Measurements from ENCODE around the gene RBM27. TPM values are rescaled to one million over a fixed set of nuclear protein-coding genes. Genes with fewer than 3 reads are reported as not detected.
A peak's percentile ranks its signal among the peaks of the same experiment; 100 is the strongest.

RBM27 gene
- 10 to 100 TPM; 34.0 to 35.8 TPM for total RNA-seq

DNA sequence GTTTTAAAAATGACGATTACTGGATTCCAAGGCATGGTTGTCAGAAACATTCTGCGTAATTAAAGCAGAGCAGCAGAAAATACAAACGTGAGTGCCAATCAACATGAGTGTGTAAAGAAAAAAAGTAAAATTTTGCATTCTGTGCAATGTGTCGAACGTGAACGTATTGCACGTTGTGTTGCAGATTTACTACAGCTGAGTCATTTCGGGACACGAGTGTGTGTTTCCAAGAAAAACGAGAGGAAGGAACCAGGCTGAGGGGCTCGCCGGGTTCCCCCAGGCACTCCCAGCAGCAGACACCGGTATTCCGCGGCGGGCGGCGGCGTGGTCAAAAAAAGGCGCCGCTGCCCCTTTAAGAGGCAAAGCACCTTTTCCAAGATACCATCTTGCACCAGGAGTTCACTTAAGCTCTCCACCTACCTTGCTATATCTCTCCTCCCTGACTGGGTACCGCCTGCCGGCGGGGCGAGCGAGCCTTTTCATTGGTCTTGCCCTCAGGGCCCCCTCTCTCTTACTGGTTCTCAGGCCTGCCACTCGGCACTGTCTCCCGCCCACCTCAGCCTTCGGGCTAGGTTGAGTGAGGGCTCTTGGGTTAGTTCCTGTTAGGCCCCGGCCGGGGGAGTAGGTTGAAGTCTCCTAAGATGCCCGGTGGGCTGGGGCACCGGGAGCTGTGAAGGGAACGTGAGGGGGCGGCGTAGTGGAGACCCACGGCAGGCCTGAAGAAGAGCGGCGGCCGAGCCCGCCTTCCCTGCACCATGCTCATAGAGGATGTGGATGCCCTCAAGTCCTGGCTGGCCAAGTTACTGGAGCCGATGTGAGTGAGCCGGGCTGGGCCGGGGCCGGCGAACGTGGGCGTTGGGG, at the start of gene RBM27:
Gene RBM27 (plus strand): TSS at position 595 of the 861 bp plus-strand sequence. CDS start 161 bp downstream, at position 756.
- no peaks in the 10 kb centered on the region for H3K36me3 ChIP-seq
- H3K9me3 ChIP-seq, result no peaks in the 10 kb centered on the region
- DNase-seq (ENCODE audit: low spot score) (peak; percentile 92), ATAC-seq (ENCODE audit: insufficient number of reproducible peaks, low FRiP score, low read depth) (peak; percentile 100)
- peak within 1 kb of the TSS; percentile 91 for H3K4me3 ChIP-seq
- H3K27ac ChIP-seq, result peak within 1 kb of the TSS; percentile 80 to 90
- H3K27me3 ChIP-seq (replicated peaks; ENCODE audit: insufficient read depth), result no peaks in the 10 kb centered on the region
- no peak for TF ChIP-seq CTCF (IDR thresholded peaks at IDR 0.05)
- H3K4me1 ChIP-seq (ENCODE audit: control insufficient read depth in 1 of 2, low read depth in 2 of 2), result peaks cover 27 to 41% of the 10 kb centered on the region in 2 donors

DNA sequence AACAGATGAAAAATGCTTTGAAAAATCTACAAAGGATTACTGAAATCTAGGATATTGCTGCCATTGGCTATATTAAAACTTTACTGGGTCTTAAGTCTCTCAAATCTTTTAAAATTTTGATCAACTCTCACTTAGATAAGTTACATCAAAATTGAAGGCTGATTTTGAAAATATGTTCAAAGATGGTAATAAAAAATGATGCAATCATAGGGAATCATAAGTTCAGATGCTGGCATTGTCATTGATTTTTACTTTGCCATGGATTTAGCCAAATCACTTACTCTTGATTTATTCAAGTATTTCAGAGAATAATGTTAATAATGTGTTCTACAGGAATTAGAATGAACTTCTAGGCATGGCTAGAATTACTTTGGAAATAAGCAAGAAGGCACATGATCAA, 45.1 kb upstream of the RBM27 start:
- Histone ChIP-seq H3K4me1 (ENCODE audit: control insufficient read depth in 1 of 2, low read depth in 2 of 2) (no peaks in the 10 kb centered on the region), H3K4me3 (no peak overlapping the region), H3K9me3 (no peaks in the 10 kb centered on the region), H3K36me3 (peaks cover 26% of the 10 kb centered on the region), H3K27me3 (replicated peaks; ENCODE audit: insufficient read depth) (no peaks in the 10 kb centered on the region), H3K27ac (no peak overlapping the region)
- no peak for DNase-seq (ENCODE audit: low spot score)
- ATAC-seq (ENCODE audit: insufficient number of reproducible peaks, low FRiP score, low read depth), result no peak
- no peak for TF ChIP-seq CTCF (IDR thresholded peaks at IDR 0.05)

GRCh38 chr5:146164382-146164781, 39.0 kb upstream of the RBM27 start:
- DNase-seq (ENCODE audit: low spot score) (no peak), ATAC-seq (ENCODE audit: insufficient number of reproducible peaks, low FRiP score, low read depth) (no peak)
- no peak for TF ChIP-seq CTCF (IDR thresholded peaks at IDR 0.05)
- peaks cover 25% of the 10 kb centered on the region for H3K36me3 ChIP-seq
- H3K9me3 ChIP-seq, result no peaks in the 10 kb centered on the region
- H3K4me1 ChIP-seq (ENCODE audit: control insufficient read depth in 1 of 2, low read depth in 2 of 2), result no peaks in the 10 kb centered on the region
- H3K27ac ChIP-seq, result no peak overlapping the region
- H3K4me3 ChIP-seq, result no peak overlapping the region
- H3K27me3 ChIP-seq (replicated peaks; ENCODE audit: insufficient read depth), result no peaks in the 10 kb centered on the region

GRCh38 chr5:146165460-146165859, 37.9 kb upstream of the RBM27 start:
- DNase-seq (ENCODE audit: low spot score) (no peak), ATAC-seq (ENCODE audit: insufficient number of reproducible peaks, low FRiP score, low read depth) (no peak)
- Histone ChIP-seq H3K36me3 (peaks cover 31% of the 10 kb centered on the region), H3K27ac (no peak overlapping the region), H3K4me3 (no peak overlapping the region), H3K27me3 (replicated peaks; ENCODE audit: insufficient read depth) (no peaks in the 10 kb centered on the region), H3K9me3 (no peaks in the 10 kb centered on the region), H3K4me1 (ENCODE audit: control insufficient read depth in 1 of 2, low read depth in 2 of 2) (no peaks in the 10 kb centered on the region)
- no peak for TF ChIP-seq CTCF (IDR thresholded peaks at IDR 0.05)

DNA sequence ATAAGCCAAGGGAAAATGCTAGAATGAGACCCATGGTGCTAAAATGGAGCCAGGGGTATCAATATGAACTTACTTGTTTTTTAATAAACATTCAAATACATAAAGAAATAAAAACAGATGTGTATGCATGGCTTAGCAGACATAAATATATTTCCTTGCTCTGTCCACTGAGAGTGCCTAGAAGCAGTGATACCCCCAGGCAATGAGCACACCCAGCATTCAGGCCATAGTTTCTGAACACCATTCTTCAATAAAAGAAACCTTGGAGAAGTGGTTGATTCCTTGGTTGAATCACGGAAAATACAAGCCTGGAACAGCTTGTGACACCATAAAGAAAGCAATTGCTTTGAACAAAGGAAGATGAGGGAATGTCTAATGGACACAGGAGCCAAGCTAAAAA, 37.5 kb upstream of the RBM27 start:
- H3K9me3 ChIP-seq, result no peaks in the 10 kb centered on the region
- TF ChIP-seq CTCF (IDR thresholded peaks at IDR 0.05), result no peak
- no peaks in the 10 kb centered on the region for H3K27me3 ChIP-seq (replicated peaks; ENCODE audit: insufficient read depth)
- ATAC-seq (ENCODE audit: insufficient number of reproducible peaks, low FRiP score, low read depth), result no peak
- no peak overlapping the region for H3K4me3 ChIP-seq
- no peak for DNase-seq (ENCODE audit: low spot score)
- no peaks in the 10 kb centered on the region for H3K4me1 ChIP-seq (ENCODE audit: control insufficient read depth in 1 of 2, low read depth in 2 of 2)
- no peak overlapping the region for H3K27ac ChIP-seq
- H3K36me3 ChIP-seq, result peaks cover 32% of the 10 kb centered on the region

All from thoracic aorta (tissue), 2 donors.